GM12872 (cell line): ENCODE measurements around the gene CCDC9B.

ENCODE experiments used
- CTCF ChIP-seq: IDR thresholded peaks from 3 replicates; pipeline ENCODE4 v1.5.1; 2011; ENCODE audit warnings: low read depth, mild to moderate bottlenecking, low read length, moderate library complexity; ENCODE audit not compliant: insufficient read depth

CCDC9B gene

GRCh38 chr15:40314723-40315276 is 25.9 kb downstream of the CCDC9B start:
- no peak for TF ChIP-seq CTCF

GRCh38 chr15:40313531-40314398 is 27.0 kb downstream of the CCDC9B start:
- no peak for TF ChIP-seq CTCF

- TF ChIP-seq CTCF: no peak
Observed at GRCh38 chr15:40312370-40313158, 28.2 kb downstream of the CCDC9B start.

GRCh38 chr15:40310993-40311392 is 29.7 kb downstream of the CCDC9B start:
- no peak for TF ChIP-seq CTCF

- TF ChIP-seq CTCF: peak; percentile 89
Observed at GRCh38 chr15:40310001-40310959, 30.5 kb downstream of the CCDC9B start.

GRCh38 chr15:40309344-40309862 is 31.3 kb downstream of the CCDC9B start:
- no peak for TF ChIP-seq CTCF
